DMS79 (cell line): ENCODE measurements around the gene SLC26A3.
A peak's percentile ranks its signal among the peaks of the same experiment; 100 is the strongest.

Experiments
- DNase-seq: peaks from one replicate; lab custom pipeline; 2025; lab: John Stamatoyannopoulos, UW

SLC26A3 gene

DNA sequence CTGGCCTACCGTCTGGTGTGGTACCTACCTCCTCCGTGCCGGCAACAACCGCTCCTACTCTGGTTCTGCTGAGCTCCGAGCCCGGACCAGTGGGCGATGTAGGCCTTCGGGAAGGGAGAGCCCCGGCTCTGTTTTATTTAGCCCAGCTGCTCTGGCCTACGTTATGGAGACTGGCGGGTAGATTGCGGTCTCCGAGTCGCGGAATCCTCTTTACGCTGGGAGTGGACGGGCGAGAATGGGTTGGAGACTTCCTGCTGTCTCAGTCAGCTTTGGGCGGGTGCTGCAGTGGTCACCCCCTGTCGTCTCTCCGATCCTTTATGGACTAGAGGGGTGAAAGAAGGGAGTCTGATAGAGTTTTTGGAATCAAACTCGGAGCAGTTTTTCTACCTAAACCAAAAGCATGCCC lies 58.7 kb downstream of the SLC26A3 start:
- no peak for DNase-seq

- peak; percentile 88 for DNase-seq
Measured at GRCh38 chr7:107743567-107744344, 59.3 kb downstream of the SLC26A3 start, which contains the start of gene CBLL1. Gene CBLL1 (plus strand): TSS chr7:107744142. CDS start chr7:107744164, 22 bp downstream.

GRCh38 chr7:107742678-107743566 lies 60.1 kb downstream of the SLC26A3 start:
- DNase-seq = peak; percentile 71

DNA sequence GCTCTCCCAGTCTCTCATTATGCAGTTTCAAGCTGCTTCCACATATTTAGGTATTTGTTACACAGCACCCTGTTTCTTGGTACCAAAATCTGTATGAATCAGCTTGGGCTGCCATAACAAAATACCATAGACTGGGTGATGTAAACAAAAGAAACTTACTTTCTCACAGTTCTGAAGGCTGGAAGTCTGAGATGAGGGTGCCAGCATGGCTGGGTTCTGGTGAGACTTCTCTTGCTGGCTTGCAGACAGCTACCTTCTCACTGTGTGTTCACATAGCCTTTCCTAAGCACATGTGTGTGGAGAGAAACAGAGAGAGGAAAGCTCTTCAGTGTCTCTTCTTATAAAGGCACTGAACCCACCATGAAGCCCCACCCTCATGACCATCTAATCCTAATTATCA lies 74.7 kb downstream of the SLC26A3 start:
- no peak for DNase-seq

DNA sequence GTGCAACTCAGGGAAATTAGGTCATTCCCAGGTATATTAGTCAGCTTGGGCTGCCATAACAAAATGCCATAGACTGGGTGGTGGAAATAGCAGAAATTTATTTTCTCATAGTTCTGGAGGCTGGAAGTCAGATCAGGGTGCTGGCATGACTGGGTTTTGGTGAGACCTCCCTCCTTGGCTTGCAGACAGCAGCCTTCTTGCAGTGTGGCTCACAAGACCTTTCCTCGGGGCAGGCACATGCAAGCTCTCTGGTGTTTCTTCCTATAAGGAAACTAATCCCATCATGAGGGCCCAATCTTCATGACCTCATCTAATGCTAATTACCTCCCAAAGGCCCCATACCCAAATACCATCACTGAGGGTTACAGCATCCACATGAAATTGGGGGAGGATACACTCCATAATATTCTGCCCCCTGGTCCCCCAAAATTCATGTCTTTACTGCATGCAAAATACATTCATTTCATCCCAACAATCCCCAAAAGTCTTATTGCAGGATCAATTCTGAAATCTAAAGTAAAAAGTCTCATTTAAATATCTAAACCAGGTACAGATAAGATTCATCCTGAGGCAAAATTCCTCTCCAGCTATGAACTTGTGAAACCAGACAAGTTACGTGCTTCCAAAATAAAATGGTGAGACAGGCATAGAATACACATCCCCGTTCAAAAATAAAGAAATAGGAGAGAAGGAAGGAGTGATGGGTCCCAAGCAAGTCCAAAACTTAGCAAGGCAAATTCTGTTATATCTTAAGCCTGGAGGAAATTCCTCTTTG lies 76.5 kb downstream of the SLC26A3 start:
- DNase-seq = no peak

DNA sequence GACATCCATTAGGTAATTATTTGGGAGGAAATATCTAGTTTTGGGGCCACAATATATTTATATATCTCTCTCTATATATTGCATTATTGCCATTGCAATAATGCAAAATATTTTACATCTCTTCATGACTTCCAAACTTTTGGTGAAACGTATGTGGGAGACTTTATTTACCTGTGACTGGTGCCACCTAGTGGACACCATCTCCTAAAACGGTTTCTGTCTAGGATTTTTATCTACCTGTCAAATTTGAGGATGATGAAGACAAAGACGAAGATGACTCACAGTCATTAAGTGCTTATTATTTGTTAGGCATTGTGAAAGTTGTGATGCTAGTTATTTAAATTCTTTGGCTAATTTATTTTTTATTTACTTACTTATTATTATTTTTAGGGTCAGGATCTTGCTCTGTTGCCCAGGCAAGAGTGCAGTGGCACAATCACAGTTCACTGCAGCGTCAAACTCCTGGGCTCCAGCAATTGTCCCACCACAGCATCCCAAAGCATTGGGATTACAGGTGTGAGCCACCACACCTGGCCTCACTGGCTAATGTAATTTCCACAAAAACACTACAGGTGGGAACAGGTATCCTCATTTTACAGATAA lies 77.8 kb downstream of the SLC26A3 start:
- no peak for DNase-seq

DNA sequence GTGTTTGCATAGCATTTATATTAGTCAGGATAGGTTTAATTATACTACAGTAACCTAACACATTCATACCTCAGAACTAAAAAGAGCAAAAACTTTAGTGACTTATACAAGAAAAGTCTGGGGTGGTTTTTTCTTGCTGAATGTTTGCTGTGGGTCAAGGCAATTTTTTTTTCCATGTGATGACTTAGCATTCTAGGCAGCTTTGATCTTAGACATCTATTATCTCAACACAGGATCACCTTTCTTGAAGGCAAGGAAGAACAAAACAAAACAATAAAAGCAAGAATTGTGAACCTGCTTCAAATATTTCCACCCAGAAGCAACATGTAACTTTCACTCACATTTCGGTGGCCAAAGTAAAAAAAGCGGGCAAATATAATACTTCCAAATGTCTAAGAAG lies 79.8 kb downstream of the SLC26A3 start:
- DNase-seq = no peak

DNA sequence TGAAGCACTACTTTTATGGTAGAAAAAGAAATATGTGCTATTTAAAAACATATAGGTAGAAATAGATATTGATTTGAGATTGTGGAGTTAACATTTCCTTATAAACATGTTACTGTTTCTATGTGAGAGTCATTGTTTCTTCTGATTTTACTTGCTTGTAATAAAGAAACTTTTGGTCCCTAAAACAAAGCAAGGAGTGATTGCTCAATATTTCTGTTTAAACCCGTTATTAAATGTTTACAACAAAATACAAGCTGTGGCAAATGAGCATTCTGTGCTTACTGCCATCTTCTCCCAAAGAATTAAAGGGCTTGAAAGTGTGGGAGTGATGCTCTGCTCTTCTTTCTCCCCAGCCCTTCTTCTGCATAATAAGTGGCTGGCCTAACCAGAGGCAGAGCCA lies 81.7 kb downstream of the SLC26A3 start:
- no peak for DNase-seq

DNA sequence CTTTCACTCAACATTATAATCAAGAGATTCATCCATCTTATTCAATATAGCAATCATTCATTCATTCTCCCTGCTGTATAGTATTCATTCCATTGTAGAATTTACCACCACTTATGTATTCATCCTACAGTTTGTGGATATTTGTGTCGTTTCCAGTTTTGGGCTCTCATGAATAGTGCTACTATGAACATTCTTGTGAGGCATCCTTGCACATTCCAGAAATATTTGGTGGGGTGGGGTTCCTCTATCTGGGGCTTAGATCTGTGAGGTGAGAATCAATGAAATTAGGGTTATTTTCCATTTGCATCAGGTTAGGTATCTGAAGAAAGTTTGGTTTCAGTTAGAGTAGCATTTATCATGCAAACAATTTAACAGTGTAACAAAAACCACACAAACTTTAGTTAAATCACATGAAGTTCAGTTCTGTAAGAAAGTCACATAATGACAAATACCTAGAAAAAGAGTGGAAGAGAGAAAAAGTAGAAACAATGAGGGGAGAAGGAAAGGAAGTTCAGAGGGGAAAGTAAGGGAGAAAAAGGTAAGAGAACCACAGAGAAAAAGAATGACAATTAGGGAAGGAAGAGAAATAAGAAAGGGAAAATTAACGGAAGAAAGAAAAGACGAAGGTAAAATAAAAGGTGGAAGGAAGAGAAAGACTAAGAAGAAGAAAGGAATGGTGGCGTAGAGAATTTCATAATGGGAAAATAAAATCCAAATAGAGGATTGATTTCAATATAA lies 84.4 kb downstream of the SLC26A3 start:
- DNase-seq = no peak

GRCh38 chr7:107715531-107715930 lies 87.5 kb downstream of the SLC26A3 start:
- no peak for DNase-seq
